GM12873 (cell line): ENCODE data around the gene C1S.

Source experiments
- CTCF ChIP-seq: IDR thresholded peaks from 2 replicates; pipeline ENCODE4 v1.5.1; 2012; ENCODE audit warnings: low read depth, mild to moderate bottlenecking, moderate library complexity, low read length, control low read depth; ENCODE audit not compliant: insufficient read depth; ENCODE audit errors: missing control alignments

The C1S gene

GRCh38 chr12:7034464-7034863, 26.1 kb upstream of the C1S start:
- no peak for TF ChIP-seq CTCF

GRCh38 chr12:7035463-7035862, 25.1 kb upstream of the C1S start:
- no peak for TF ChIP-seq CTCF

GRCh38 chr12:7038591-7038990, 21.9 kb upstream of the C1S start:
- TF ChIP-seq CTCF: no peak

GRCh38 chr12:7039403-7039802, 21.1 kb upstream of the C1S start:
- no peak for TF ChIP-seq CTCF

- TF ChIP-seq CTCF: peak; percentile 35
Measured at GRCh38 chr12:7042842-7043241, 17.7 kb upstream of the C1S start.

- TF ChIP-seq CTCF: no peak
Measured at GRCh38 chr12:7045913-7046312, 14.6 kb upstream of the C1S start.

- no peak for TF ChIP-seq CTCF
Measured at GRCh38 chr12:7046383-7047105, 14.0 kb upstream of the C1S start.
